ENCODE measurements around the gene C6.
A peak's percentile ranks its signal among the peaks of the same experiment; 100 is the strongest.

C6 gene

GRCh38 chr5:41115281-41115680 lies 98.1 kb downstream of the C6 start:
- no peak for DNase-seq

GRCh38 chr5:41112486-41113455 lies 100.6 kb downstream of the C6 start:
- DNase-seq: no peak

- DNase-seq: no peak
Observed at GRCh38 chr5:41109186-41109585, 104.1 kb downstream of the C6 start.

- no peak for DNase-seq
Observed at GRCh38 chr5:41102341-41102740, 111.0 kb downstream of the C6 start.

- peak; percentile 44 for DNase-seq
Observed at GRCh38 chr5:41097642-41098041, 115.7 kb downstream of the C6 start.

- no peak for DNase-seq
Observed at GRCh38 chr5:41095324-41096101, 117.8 kb downstream of the C6 start.

GRCh38 chr5:41094871-41095270 lies 118.5 kb downstream of the C6 start:
- no peak for DNase-seq

- no peak for DNase-seq
Observed at GRCh38 chr5:41093803-41094202, 119.5 kb downstream of the C6 start.

Data from NCI-H1694 treated with DMSO at 0.1 percent for 48 hours (cell line).